H1 (cell line): ENCODE data around the gene CDH8. TPM values are rescaled to one million over a fixed set of nuclear protein-coding genes. Genes with fewer than 3 reads are reported as not detected.

Experiments
- CTCF ChIA-PET: fragments of 300-600 bp; sonication (Branson Sonifier 250); formaldehyde crosslinking; loops from one replicate; lab custom pipeline; 2021; ENCODE audit not compliant: partially characterized antibody; lab: Charles Lee
- POLR2A ChIA-PET: fragments of 300-600 bp; sonication (Branson Sonifier 250); formaldehyde crosslinking; loops from one replicate; lab custom pipeline; 2021; ENCODE audit warnings: inconsistent platforms; ENCODE audit not compliant: partially characterized antibody; lab: Charles Lee
- DNase-seq, 2 experiments: peaks; one replicate each; pipeline versions ENCODE4 v3.0.0 to v3.0.0-alpha.2; 2010 to 2022; ENCODE audit warnings: low spot score in 2 of 2, low read depth in 1 of 2, mixed read lengths in 1 of 2
- FAIRE-seq: peaks from 2 replicates; lab custom pipeline; 2011; peaks lifted over from hg19 to GRCh38; lab: Jason Lieb, UNC
- H2AFZ ChIP-seq: 2 replicates; pipeline ENCODE4 v1.8.1; 2012; ENCODE audit warnings: low read length, inconsistent platforms
- H2AK5ac ChIP-seq: 2 replicates; pipeline ENCODE4 v1.6.1; 2013; ENCODE audit warnings: low read depth, low read length
- H2BK120ac ChIP-seq: replicated peaks from 2 replicates; pipeline ENCODE3; 2013; ENCODE audit warnings: low read depth, low read length, inconsistent platforms
- H2BK12ac ChIP-seq: 2 replicates; pipeline ENCODE4 v1.6.1; 2013; ENCODE audit warnings: low read depth, low read length
- H2BK15ac ChIP-seq: 2 replicates; pipeline ENCODE4 v1.6.1; 2013; ENCODE audit warnings: low read length
- H2BK20ac ChIP-seq: 2 replicates; pipeline ENCODE4 v1.6.1; 2013; ENCODE audit warnings: low read length
- H2BK5ac ChIP-seq: 2 replicates; pipeline ENCODE4 v1.6.1; 2013; ENCODE audit warnings: low read depth, low read length
- H3K14ac ChIP-seq: 2 replicates; pipeline ENCODE4 v1.6.1; 2013; ENCODE audit warnings: inconsistent platforms; ENCODE audit not compliant: insufficient read length
- H3K18ac ChIP-seq: 2 replicates; pipeline ENCODE4 v1.6.1; 2013; ENCODE audit warnings: low read length; ENCODE audit errors: extremely low read depth
- H3K23ac ChIP-seq: 2 replicates; pipeline ENCODE4 v1.6.1; 2013; ENCODE audit warnings: inconsistent platforms; ENCODE audit not compliant: insufficient read length
- H3K23me2 ChIP-seq: 2 replicates; pipeline ENCODE4 v1.6.1; 2013; ENCODE audit warnings: low read depth, low read length
- H3K27ac ChIP-seq: 2 replicates; pipeline ENCODE4 v1.6.1; 2011; ENCODE audit warnings: low read depth, low read length, inconsistent platforms
- H3K27me3 ChIP-seq, 4 experiments: replicated peaks in 1 of 4; 1 replicate in 1 of 4; 2 replicates in 3 of 4; pipeline versions ENCODE4 v1.6.1 to v1.8.1; 2011 to 2013; ENCODE audit warnings: low read length in 3 of 4, mild to moderate bottlenecking in 3 of 4, inconsistent platforms in 2 of 4, mixed read lengths in 2 of 4, moderate library complexity in 1 of 4; ENCODE audit not compliant: control insufficient read depth in 3 of 4, insufficient read depth in 3 of 4; ENCODE audit errors: extremely low read depth in 1 of 4
- H3K36me3 ChIP-seq, 4 experiments: 2 replicates each; pipeline versions ENCODE4 v1.6.1 to v1.8.1; 2011 to 2013; ENCODE audit warnings: mild to moderate bottlenecking in 4 of 4, low read length in 3 of 4, moderate library complexity in 2 of 4, control low read depth in 1 of 4, inconsistent platforms in 1 of 4; ENCODE audit not compliant: insufficient read depth in 4 of 4, control insufficient read depth in 2 of 4
- H3K4ac ChIP-seq: replicated peaks from 2 replicates; pipeline ENCODE3; 2013; ENCODE audit warnings: low read length, low read depth, mixed read lengths, inconsistent platforms; ENCODE audit not compliant: insufficient read length
- H3K4me1 ChIP-seq, 4 experiments: replicated peaks in 1 of 4; 1 replicate in 1 of 4; 2 replicates in 3 of 4; pipeline versions ENCODE4 v1.6.1 to v1.8.1; 2011 to 2013; ENCODE audit warnings: low read length in 3 of 4, inconsistent platforms in 2 of 4, mixed read lengths in 1 of 4; ENCODE audit not compliant: insufficient read depth in 4 of 4, control insufficient read depth in 3 of 4
- H3K4me2 ChIP-seq, 2 experiments: 2 replicates each; pipeline versions ENCODE4 v1.6.1 to v1.8.1; 2011 to 2013; ENCODE audit warnings: low read depth in 2 of 2, low read length in 2 of 2, control low read depth in 1 of 2, inconsistent platforms in 1 of 2, mild to moderate bottlenecking in 1 of 2; ENCODE audit not compliant: insufficient read depth in 1 of 2
- H3K4me3 ChIP-seq, 4 experiments: fragments of 200-600, 300-600 bp in 1 of 4; sonication (generic), shearing (Covaris generic), sonication (Bioruptor Twin) in 1 of 4; 2 replicates each; pipeline versions ENCODE4 v1.5.1 to v1.8.1; 2011 to 2016; ENCODE audit warnings: low read length in 4 of 4, low read depth in 3 of 4, control low read depth in 2 of 4, inconsistent platforms in 2 of 4, mild to moderate bottlenecking in 2 of 4, mixed read lengths in 1 of 4, moderate library complexity in 1 of 4; ENCODE audit not compliant: insufficient read depth in 2 of 4; ENCODE audit errors: extremely low read depth in 1 of 4
- H3K56ac ChIP-seq: replicated peaks from 2 replicates; pipeline ENCODE3; 2013; ENCODE audit warnings: low read depth, mild to moderate bottlenecking, mixed read lengths, low read length, inconsistent platforms; ENCODE audit not compliant: insufficient read length
- H3K79me1 ChIP-seq: 2 replicates; pipeline ENCODE4 v1.6.1; 2013; ENCODE audit warnings: low read depth, low read length, control low read depth
- H3K79me2 ChIP-seq, 2 experiments: 2 replicates each; pipeline versions ENCODE4 v1.6.1 to v1.8.1; 2012 to 2013; ENCODE audit warnings: low read length in 2 of 2, mild to moderate bottlenecking in 2 of 2, inconsistent platforms in 1 of 2; ENCODE audit not compliant: insufficient read depth in 2 of 2, control insufficient read depth in 1 of 2
- H3K9ac ChIP-seq, 4 experiments: replicated peaks in 1 of 4; 1 replicate in 1 of 4; 2 replicates in 3 of 4; pipeline versions ENCODE4 v1.6.1 to v1.8.1; 2011 to 2013; ENCODE audit warnings: low read depth in 3 of 4, low read length in 3 of 4, control low read depth in 2 of 4, mild to moderate bottlenecking in 2 of 4, moderate library complexity in 2 of 4, inconsistent platforms in 1 of 4; ENCODE audit errors: extremely low read depth in 1 of 4
- H3K9me3 ChIP-seq, 2 experiments: 2 replicates each; pipeline versions ENCODE4 v1.6.1 to v1.8.1; 2012 to 2013; ENCODE audit warnings: mild to moderate bottlenecking in 2 of 2, moderate library complexity in 2 of 2, control low read depth in 1 of 2, inconsistent platforms in 1 of 2, low read depth in 1 of 2, low read length in 1 of 2, mixed read lengths in 1 of 2; ENCODE audit not compliant: insufficient read depth in 2 of 2
- H4K20me1 ChIP-seq, 2 experiments: replicated peaks in 1 of 2; 2 replicates each; pipeline versions ENCODE3 to v1.8.1; 2011 to 2013; ENCODE audit warnings: inconsistent platforms in 2 of 2, low read length in 2 of 2, mild to moderate bottlenecking in 1 of 2; ENCODE audit not compliant: insufficient read depth in 2 of 2, control insufficient read depth in 1 of 2
- H4K5ac ChIP-seq: 2 replicates; pipeline ENCODE4 v1.6.1; 2013; ENCODE audit warnings: low read length, low read depth, mixed read lengths, inconsistent platforms; ENCODE audit not compliant: insufficient read length
- H4K8ac ChIP-seq: 2 replicates; pipeline ENCODE4 v1.8.0; 2013; ENCODE audit warnings: mild to moderate bottlenecking, moderate library complexity, low read length, inconsistent platforms; ENCODE audit not compliant: insufficient read depth; ENCODE audit errors: extremely low read depth
- H4K91ac ChIP-seq: replicated peaks from 2 replicates; pipeline ENCODE3; 2013; ENCODE audit warnings: low read length, mixed read lengths, inconsistent platforms; ENCODE audit not compliant: insufficient read length
- ASH2L ChIP-seq: fragments of 200-600, 300-600 bp; sonication (generic); IDR thresholded peaks from one replicate; pipeline ENCODE4 v1.7.1; 2017; ENCODE audit warnings: low read length
- CEBPB ChIP-seq: IDR thresholded peaks from 2 replicates; pipeline ENCODE4 v1.6.1; 2012; ENCODE audit warnings: low read depth, low read length
- CHD1 ChIP-seq: IDR thresholded peaks from 2 replicates; pipeline ENCODE4 v1.6.1; 2012; ENCODE audit warnings: low read depth, low read length, improper control_type of control experiment
- WGBS, 2 experiments: shearing (Covaris generic) in 1 of 2; methylation state at CpG; one replicate each; pipeline versions ENCODE4 v1.1.6 to v1.1.7; 2013 to 2015; ENCODE audit warnings: low lambda C conversion rate in 2 of 2, mixed read lengths in 2 of 2, inconsistent platforms in 1 of 2, low coverage in 1 of 2, missing lambda C conversion rate in 1 of 2; ENCODE audit not compliant: insufficient replicate concordance in 2 of 2, insufficient coverage in 1 of 2, insufficient read length in 1 of 2; ENCODE audit errors: extremely low coverage in 1 of 2, missing lambda C conversion rate in 1 of 2; 5-methylcytosine and 5-hydroxymethylcytosine counted together
- polyA plus RNA-seq, 7 experiments: library from polyadenylated mRNA; depleted of rRNA in 3 of 7; stranded (reverse) in 5 of 7; unstranded in 2 of 7; fragments of >200 nt in 5 of 7; fragments of 200-250 nt in 2 of 7; gene quantifications; 1 replicate in 5 of 7; 2 replicates in 1 of 7; 4 replicates in 1 of 7; pipeline versions ENCODE4 v1.2.1 to v1.2.3, GENCODE V29; 2011 to 2013; ENCODE audit warnings: missing spikeins in 2 of 7, mixed read lengths in 2 of 7
- total RNA-seq: library from RNA; stranded (reverse); fragmentation: NEBNext Ultra II Directional; extraction: Animal tissue kit (Norgen Biotek cat#: 25700); gene quantifications from 2 replicates; pipeline ENCODE4 v1.2.1, GENCODE V29; 2021

CDH8 gene
- total and polyA plus RNA-seq, 2 of the 8 experiments (the other 6 are each of a cell fraction or from before 2014, with no cell fraction given) = 7.7 to 8.4 TPM

DNA sequence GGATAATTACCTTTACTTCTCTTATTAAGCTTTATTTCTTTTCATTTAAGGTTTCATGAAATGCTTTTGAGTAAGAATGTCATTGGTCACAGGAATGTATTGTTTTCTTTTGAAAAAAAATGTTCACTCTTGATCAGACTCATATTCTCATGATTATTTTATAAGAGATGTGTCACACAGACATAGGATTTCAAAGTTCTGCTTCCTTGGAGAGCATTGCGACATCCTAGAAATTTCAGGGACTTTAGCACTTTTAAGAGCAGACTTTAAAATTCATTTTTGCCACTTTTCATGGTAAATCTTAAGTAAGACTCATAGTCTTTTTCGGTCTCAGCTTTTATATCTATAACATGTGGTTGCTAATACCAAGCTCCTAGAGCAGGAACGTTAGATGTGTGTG is 314.7 kb downstream of the CDH8 start:
- H3K14ac ChIP-seq = no peak overlapping the region
- no peak overlapping the region for H2BK12ac ChIP-seq
- no peak overlapping the region for H3K4ac ChIP-seq
- H3K79me2 ChIP-seq = no peaks in the 10 kb centered on the region
- no peak overlapping the region for H4K91ac ChIP-seq
- FAIRE-seq (no peak), DNase-seq (no peak)
- no peaks in the 10 kb centered on the region for H3K79me1 ChIP-seq
- no peak overlapping the region for H3K4me3 ChIP-seq
- no peak overlapping the region for H2BK120ac ChIP-seq
- no peak overlapping the region for H3K9ac ChIP-seq
- H2AK5ac ChIP-seq = no peak overlapping the region
- no peak overlapping the region for H3K4me2 ChIP-seq
- no peak overlapping the region for H3K27ac ChIP-seq
- no peak overlapping the region for H4K8ac ChIP-seq
- H3K27me3 ChIP-seq = no peaks in the 10 kb centered on the region
- 0 out of 7 replicates have a peak, but pooled peaks cover 0 to 2% (median 0%) of the 10 kb centered on the region in 4 experiments for H3K4me1 ChIP-seq
- H2BK20ac ChIP-seq = no peak overlapping the region
- 83% methylated on average over 3 of the region's 3 CpGs; no CpG with 5 or more reads in 1 of the 2 experiments for WGBS, 2 experiments
- ChIA-PET POLR2A (no interaction called here), CTCF (interaction anchor here (1.2 kb wide), 1 partner anchor 356 kb away, joined by 3 read pairs; no protein-coding TSS in a partner anchor)
- H3K23ac ChIP-seq = no peak overlapping the region
- no peaks in the 10 kb centered on the region for H3K36me3 ChIP-seq
- no peak overlapping the region for H3K56ac ChIP-seq
- H3K23me2 ChIP-seq = no peaks in the 10 kb centered on the region
- H3K9me3 ChIP-seq = no peaks in the 10 kb centered on the region
- no peak overlapping the region for H2AFZ ChIP-seq
- TF ChIP-seq ASH2L (no peak), CEBPB (peak; percentile 58; the same call in 1 of the 2 replicates), CHD1 (no peak)
- no peak overlapping the region for H2BK5ac ChIP-seq
- no peak overlapping the region for H2BK15ac ChIP-seq
- no peak overlapping the region for H4K5ac ChIP-seq
- no peaks in the 10 kb centered on the region for H4K20me1 ChIP-seq
- no peak overlapping the region for H3K18ac ChIP-seq
